ENCODE results near the gene HIRIP3. TPM values are rescaled to one million over a fixed set of nuclear protein-coding genes. Genes with fewer than 3 reads are reported as not detected.
A peak's percentile ranks its signal among the peaks of the same experiment; 100 is the strongest.

HIRIP3 gene
- total and polyA plus RNA-seq, 2 of the 13 experiments (the other 11 are each of a cell fraction or from before 2014, with no cell fraction given): 12.6 to 17.2 TPM

GRCh38 chr16:29995911-29996765 is 721 bp upstream of the HIRIP3 start, which contains the start of gene INO80E (continued):
- peak; percentile 45; the same call in 1 of the 2 replicates for TF ChIP-seq ZNF263 (CRISPR knock-in tag; IDR thresholded peaks at IDR 0.05)
- TF ChIP-seq MAF1 (CRISPR knock-in tag; IDR thresholded peaks at IDR 0.05; ENCODE audit: borderline replicate concordance): peak; percentile 91
- peak; percentile 64 for TF ChIP-seq JUND (CRISPR knock-in tag; IDR thresholded peaks at IDR 0.05)
- no peak for TF ChIP-seq BCLAF1 (IDR thresholded peaks at IDR 0.05)
- TF ChIP-seq CHD4 (IDR thresholded peaks at IDR 0.05; ENCODE audit: borderline replicate concordance, low read length): peak; percentile 52; the same call in 1 of the 2 replicates
- TF ChIP-seq ZNF572 (CRISPR knock-in tag; IDR thresholded peaks at IDR 0.05): peak; percentile 29; the same call in 1 of the 2 replicates
- TF ChIP-seq ZNF225 (CRISPR knock-in tag; IDR thresholded peaks at IDR 0.05): peak; percentile 86
- peak; percentile 91 for TF ChIP-seq RFXAP (CRISPR knock-in tag; IDR thresholded peaks at IDR 0.05; ENCODE audit: borderline replicate concordance)
- TF ChIP-seq ZNF841 (CRISPR knock-in tag; IDR thresholded peaks at IDR 0.05; ENCODE audit: borderline replicate concordance): no peak
- TF ChIP-seq ZNF558 (CRISPR knock-in tag; IDR thresholded peaks at IDR 0.05; ENCODE audit: borderline replicate concordance): peak; percentile 97
- TF ChIP-seq ZNF362 (CRISPR knock-in tag; IDR thresholded peaks at IDR 0.05; ENCODE audit: borderline replicate concordance): peak; percentile 28
- TF ChIP-seq ZBTB40 (IDR thresholded peaks at IDR 0.05): no peak
- TF ChIP-seq ZBTB40 (CRISPR knock-in tag; IDR thresholded peaks at IDR 0.05): peak; percentile 9; the same call in 1 of the 2 replicates
- no peak for TF ChIP-seq ZNF782 (CRISPR knock-in tag; IDR thresholded peaks at IDR 0.05; ENCODE audit: borderline replicate concordance)
- peak; percentile 55 for TF ChIP-seq ZMYM4 (CRISPR knock-in tag; IDR thresholded peaks at IDR 0.05)
- peak; percentile 87 for TF ChIP-seq HDAC2 (CRISPR knock-in tag; IDR thresholded peaks at IDR 0.05)

Measured in HepG2 (cell line).